GM19463 (cell line): ENCODE results near the gene PRM3.

Source experiments
- ATAC-seq: cut with Tn5 transposase; IDR thresholded peaks from one replicate; pipeline ENCODE4 v1.9.1; 2021; ENCODE audit warnings: mild to moderate bottlenecking, moderate library complexity; ENCODE audit not compliant: unreplicated experiment

Gene PRM3

GRCh38 chr16:11272921-11273720 is at the start of gene PRM3:
PRM3 (minus strand) TSS chr16:11273629; CDS start chr16:11273595, 34 bp downstream.
- no peak for ATAC-seq

GRCh38 chr16:11322823-11323222 is 49.4 kb upstream of the PRM3 start:
- no peak for ATAC-seq

- no peak for ATAC-seq
Observed at GRCh38 chr16:11321662-11322061, 48.2 kb upstream of the PRM3 start.

GRCh38 chr16:11320170-11320569 is 46.7 kb upstream of the PRM3 start:
- ATAC-seq = no peak

DNA sequence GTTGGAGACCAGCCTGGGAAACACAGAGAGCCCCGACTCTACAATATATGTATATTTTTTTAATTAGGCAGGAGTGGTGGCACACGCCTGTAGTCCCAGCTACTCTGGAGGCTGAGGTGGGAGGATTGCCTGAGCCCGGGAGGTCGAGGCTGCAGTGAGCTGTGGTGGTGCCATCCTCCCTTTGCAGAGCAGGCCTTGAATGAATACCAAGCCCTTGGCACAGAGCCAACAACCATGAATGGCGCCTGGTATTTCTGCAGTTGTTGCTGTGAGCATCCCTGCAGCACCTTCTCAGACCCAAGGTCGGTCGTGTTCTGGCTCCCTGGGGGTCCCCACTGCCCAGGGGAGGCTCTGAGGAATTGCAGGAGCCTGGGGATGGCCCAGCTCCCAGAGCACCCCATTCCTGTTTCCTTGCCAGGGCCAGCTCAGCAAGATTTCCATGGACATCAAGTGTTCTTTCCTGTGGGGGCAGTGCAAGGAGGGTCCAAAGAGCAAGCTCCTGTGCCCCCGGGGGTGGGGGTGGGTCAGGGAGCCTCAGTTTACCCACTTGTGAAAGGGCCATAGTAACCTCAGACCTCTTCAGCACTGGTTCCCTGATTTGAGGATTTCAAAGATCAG is 46.2 kb upstream of the PRM3 start:
- no peak for ATAC-seq

DNA sequence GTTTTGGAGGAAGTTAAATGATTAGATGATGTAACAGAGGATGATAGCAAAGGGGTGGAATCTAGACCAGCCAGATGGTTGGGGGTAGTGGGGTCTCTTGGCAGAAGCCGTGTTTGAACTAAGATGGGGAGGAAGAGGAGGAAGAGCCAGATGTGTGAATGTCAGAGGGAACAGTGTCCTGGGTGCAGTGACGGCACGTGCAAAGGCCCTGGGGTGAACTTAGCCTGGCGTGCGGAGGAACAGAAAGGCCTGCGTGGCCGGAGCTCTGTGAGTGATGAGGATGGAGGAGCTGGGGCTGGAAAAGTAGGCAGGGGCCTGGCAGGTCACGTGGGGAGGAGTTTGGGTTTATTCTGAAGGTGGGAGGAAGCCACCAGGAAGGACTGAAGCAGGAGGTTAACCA is 45.4 kb upstream of the PRM3 start:
- no peak for ATAC-seq

- no peak for ATAC-seq
Observed at GRCh38 chr16:11316331-11317015, 43.0 kb upstream of the PRM3 start.

GRCh38 chr16:11315510-11315909 is 42.1 kb upstream of the PRM3 start:
- ATAC-seq = no peak

- ATAC-seq = no peak
Observed at GRCh38 chr16:11314309-11314894, 41.0 kb upstream of the PRM3 start.

DNA sequence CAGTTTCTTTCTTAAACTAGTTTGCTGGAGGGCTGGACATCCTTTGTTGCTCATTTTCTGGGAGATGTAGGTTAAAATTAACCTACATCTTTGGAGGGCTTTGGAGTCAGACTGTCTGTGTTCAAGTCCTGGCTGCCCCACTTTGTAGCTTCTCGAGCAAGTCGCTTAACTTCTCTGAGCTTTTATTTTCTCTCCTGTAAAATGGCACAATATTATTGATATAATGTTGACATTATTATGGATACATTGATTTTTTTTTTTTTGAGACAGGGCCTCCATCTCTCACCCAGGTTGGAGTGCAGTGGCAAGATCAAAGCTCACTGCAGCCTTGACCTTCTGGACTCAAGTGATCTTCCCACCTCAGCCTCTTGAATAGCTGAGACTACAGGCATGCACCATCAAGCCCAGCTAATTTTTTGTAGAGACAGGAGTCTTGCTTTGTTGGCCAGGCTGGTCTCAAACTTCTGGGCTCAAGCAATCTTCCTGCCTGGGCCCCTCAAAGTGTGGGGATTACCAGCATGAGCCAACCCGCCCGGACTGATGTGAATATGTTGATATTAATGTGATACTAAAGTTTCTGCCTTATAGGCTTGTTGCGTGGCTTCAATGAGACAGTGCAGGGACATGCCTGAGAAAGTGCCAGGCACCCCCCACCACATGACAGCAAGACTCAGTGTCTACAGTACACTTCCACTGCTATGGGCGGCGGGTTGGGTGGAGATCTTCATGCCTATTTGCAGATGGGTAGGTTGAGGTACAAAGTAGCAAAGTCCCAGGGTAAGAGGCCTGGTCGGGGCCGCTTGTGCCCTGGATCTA is 40.3 kb upstream of the PRM3 start:
- no peak for ATAC-seq

- no peak for ATAC-seq
Observed at GRCh38 chr16:11312718-11313492, 39.5 kb upstream of the PRM3 start.

GRCh38 chr16:11310997-11311561 is 37.6 kb upstream of the PRM3 start:
- peak; percentile 32 for ATAC-seq

DNA sequence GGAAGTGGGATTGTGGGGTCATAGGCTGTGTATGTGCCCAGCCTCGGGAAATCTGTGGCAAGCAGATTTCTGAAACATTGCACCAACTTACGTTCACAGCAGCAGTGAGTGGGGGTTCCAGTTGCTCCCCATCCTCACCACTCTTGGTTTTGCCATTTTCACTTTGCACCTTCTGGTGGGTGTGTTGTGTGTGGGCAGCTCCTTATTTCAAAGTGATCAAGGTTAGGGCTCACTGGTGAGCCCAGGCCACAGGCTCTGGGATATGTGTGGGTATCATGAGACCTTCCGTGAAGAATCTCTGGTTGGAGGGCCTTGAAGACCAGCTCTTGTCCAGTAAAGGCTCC is 37.2 kb upstream of the PRM3 start:
- ATAC-seq = no peak

DNA sequence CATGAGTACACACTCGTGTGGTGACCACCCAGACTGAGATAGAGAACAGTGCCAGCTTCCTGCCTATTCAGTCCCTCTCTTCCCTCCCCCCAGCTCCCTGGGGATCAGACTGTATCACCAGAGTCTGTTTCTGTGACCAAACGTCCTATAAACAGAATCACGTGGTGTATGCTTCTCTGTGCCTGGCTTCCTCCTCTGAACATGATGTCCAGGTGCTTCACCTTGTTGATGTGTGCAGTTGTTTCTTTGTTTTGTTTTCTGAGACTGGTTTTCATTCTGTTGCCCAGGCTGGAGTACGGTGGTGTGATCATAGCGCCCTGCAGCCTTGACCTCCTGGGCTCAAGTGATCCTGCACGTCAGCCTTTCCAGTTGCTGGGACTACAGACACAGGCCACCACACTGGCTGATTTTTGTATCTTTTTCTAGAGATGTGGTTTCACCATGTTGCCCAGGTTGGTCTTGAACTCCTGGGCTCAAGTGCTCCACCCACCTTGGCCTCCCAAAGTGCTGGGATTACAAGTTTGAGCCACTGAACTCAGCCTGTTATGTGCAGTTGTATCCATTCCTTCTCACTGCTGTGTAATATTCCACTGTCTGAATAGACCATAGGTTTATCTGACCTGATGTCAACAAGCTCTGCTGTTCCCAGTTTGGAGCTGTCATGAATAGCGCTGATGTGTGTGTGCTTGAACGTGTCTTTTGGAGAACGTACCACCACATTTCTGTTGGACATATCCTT is 36.6 kb upstream of the PRM3 start:
- ATAC-seq = peak; percentile 31

DNA sequence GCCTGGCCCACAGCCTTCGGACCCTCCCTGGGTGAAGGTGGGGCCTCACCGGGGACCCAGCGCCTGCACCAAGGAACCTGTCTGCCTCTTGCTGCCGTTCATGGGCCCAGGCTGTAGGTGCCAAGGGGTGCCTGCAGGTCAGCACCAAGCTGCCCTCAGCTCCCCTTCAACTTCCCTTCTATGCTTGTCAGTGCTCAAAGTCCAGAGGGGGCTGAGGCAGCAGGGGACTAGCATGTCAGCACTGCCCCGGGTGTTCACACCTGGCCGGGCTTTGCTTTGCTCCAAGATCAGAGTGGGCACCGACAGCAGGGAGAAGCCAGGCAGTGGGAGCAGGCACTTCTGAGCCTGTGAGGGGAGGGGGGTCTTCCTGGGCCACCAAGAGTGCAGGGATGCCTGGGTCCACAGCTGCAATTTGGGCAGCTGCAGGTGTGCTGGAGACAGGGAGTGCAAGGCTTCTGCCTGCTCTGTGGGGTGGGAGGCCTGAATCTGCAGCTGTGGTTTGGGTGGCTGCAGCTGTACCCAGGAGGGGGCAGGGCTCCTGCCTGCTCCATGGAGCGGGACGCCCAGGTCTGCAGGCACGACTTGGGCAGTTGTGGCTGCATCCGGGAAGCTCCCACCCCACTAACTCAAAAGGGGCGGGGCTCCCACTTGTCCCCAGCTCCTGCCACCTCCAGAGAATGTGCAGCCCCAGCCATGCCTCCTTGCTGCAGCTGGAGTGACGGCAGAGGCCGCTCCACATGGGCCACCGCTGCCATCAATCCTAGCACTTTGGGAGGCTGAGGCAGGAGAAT is 35.3 kb upstream of the PRM3 start:
- no peak for ATAC-seq

- no peak for ATAC-seq
Observed at GRCh38 chr16:11307639-11308492, 34.4 kb upstream of the PRM3 start.

DNA sequence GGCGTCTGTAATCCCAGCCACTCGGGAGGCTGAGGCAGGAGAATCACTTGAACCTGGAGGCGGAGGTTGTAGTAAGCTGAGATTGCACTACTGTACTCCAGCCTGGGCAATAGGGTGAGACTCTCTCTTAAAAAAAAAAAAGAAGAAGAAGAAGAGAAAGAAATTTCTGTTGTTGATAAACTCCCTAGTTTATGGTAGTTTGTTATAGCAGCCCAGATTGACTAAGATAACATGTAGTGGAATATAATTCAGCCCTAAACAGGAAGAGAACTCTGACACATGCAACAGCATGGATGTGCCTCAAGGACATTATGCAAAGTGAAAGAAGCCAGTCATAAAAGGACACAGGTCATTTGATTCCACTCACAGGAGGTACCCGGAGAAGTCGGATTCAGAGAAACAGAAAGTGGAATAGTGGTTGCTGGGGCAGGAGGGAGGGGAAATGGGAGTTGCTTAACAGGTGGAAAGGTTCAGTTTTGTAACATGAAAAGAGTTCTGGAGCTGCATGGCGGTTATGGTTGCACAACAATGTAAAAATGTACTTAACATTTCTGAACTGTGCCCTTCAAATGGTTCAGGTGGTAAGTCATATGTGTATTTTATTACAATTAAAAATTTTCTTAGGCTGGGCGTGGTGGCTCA is 33.7 kb upstream of the PRM3 start:
- no peak for ATAC-seq
